Ishikawa (cell line): ENCODE results near the gene GPRIN2.

ENCODE experiments used
- CEBPB ChIP-seq: IDR thresholded peaks from 2 replicates; pipeline ENCODE4 v1.6.1; 2012
- CREB1 ChIP-seq: IDR thresholded peaks from 2 replicates; pipeline ENCODE4 v1.6.1; 2012; ENCODE audit warnings: low read depth
- EGR1 ChIP-seq: IDR thresholded peaks from 2 replicates; pipeline ENCODE4 v1.6.1; 2012
- EP300 ChIP-seq: IDR thresholded peaks from 2 replicates; pipeline ENCODE4 v1.6.1; 2012; ENCODE audit warnings: borderline replicate concordance
- FOXM1 ChIP-seq: IDR thresholded peaks from 2 replicates; pipeline ENCODE4 v1.6.1; 2012; ENCODE audit warnings: low read depth, borderline replicate concordance
- NFIC ChIP-seq: IDR thresholded peaks from 2 replicates; pipeline ENCODE4 v1.6.1; 2012
- RAD21 ChIP-seq: IDR thresholded peaks from 2 replicates; pipeline ENCODE4 v1.6.1; 2012; ENCODE audit warnings: low read depth
- TAF1 ChIP-seq: IDR thresholded peaks from 2 replicates; pipeline ENCODE4 v1.6.1; 2012; ENCODE audit warnings: low read depth, mild to moderate bottlenecking
- TCF12 ChIP-seq: IDR thresholded peaks from 2 replicates; pipeline ENCODE4 v1.6.1; 2012; ENCODE audit warnings: low read depth
- TEAD4 ChIP-seq: IDR thresholded peaks from 2 replicates; pipeline ENCODE4 v1.6.1; 2012
- USF1 ChIP-seq: IDR thresholded peaks from 2 replicates; pipeline ENCODE4 v1.6.1; 2012
- YY1 ChIP-seq: IDR thresholded peaks from 2 replicates; pipeline ENCODE4 v1.6.1; 2012; ENCODE audit warnings: low read depth
- ZBTB7A ChIP-seq: IDR thresholded peaks from 2 replicates; pipeline ENCODE4 v1.6.1; 2012; ENCODE audit warnings: low read depth
- TF ChIP-seq, protein P1 (sequence below): IDR thresholded peaks from 2 replicates; pipeline ENCODE4 v1.6.1; 2012
- TF ChIP-seq, protein P2 (sequence below): IDR thresholded peaks from 2 replicates; pipeline ENCODE4 v1.6.1; 2012; ENCODE audit warnings: low read depth, mild to moderate bottlenecking

GPRIN2 gene

DNA sequence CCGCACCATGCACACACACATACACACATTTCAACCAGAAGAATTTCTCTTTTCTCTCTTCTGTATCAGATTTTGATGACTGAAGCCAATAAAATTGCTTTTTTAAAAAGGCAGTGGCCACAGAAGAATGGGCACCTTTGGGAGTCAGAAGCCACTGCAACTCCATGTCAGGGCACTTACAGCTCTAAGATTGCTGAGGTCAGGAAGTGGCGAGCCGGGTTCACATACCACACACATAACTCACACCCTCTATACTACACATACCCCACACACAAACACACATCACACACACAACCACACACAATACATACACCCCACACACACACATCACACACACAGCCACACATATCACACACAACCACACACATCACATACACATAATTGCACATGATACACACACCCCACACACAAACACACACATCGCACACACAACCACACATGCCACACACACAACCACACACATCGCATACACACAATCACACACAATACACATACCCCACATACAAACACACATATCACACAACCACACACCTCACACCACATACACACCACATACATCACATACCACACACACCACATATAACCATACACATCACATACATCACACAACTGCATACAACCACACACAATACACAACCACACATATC lies 31.2 kb downstream of the GPRIN2 start:
- TF ChIP-seq, protein P1, sequence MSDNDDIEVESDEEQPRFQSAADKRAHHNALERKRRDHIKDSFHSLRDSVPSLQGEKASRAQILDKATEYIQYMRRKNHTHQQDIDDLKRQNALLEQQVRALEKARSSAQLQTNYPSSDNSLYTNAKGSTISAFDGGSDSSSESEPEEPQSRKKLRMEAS = no peak
- TF ChIP-seq CEBPB (no peak), RAD21 (no peak), YY1 (no peak), CREB1 (no peak), TAF1 (no peak), ZBTB7A (no peak), TEAD4 (no peak), TCF12 (no peak), USF1 (no peak), NFIC (no peak), EP300 (no peak)

DNA sequence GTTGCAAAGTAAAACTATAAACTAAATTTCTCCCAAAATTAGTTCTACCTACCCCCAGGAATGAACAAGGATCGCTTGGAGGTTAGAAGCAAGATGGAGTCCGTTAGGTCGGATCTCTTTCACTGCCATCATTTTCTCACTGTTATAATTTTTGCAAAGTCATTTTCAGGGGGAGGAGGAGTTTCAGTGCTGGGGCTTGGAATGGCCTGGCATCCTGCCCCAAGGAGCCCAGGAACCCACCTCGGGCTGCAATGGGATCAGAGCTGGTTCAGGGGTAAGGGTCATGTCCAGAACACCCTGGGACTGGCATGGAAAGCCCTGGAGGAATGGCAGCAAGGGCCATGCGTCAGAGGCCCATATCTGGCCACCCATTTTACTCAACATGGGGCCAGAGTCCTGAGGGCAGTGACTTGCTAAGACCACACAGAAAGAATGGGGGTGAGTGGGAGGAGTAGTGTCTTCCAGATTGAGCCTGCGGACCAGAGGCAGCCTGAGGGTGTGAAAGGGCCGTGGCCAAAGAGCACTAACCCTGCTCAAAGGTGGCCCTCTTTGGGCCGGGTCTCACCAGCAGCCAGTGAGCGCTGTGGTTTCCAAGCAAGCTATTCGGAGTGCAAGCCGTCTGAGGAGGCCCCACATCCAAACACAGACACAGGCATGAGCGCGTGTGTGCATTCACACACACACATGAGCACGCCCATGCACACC lies 31.8 kb downstream of the GPRIN2 start:
- 0 out of 2 replicates have a peak, but pooled peaks have one; percentile 3 for TF ChIP-seq NFIC
- TF ChIP-seq USF1 = no peak
- no peak for TF ChIP-seq FOXM1
- no peak for TF ChIP-seq TEAD4

DNA sequence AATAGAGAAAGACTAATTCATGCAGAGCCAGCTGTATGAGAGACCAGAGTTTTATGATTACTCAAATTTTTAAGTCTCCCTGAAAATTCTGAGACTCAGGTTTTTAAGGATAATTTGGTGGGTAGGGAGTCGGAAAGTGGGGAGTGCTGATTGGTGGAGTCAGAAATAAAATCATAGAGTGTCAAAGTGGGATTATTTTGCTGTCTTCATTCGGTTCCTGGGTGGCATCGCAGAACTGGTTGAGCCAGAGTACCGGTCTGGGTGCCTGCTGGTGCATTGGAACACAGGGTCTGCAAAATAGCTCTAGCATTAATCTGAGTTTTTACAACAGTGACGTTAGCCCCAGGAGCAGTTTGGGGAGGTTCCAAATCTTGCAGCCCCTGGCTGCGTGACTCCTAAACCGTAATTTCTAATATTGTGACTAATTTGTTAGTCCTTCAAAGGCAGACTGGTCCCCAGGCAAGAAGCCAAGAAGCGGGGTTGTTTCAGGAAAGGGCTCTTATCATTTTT lies 32.4 kb downstream of the GPRIN2 start:
- no peak for TF ChIP-seq CEBPB
- TF ChIP-seq, protein P1 = 0 out of 2 replicates have a peak, but pooled peaks have one; percentile 8
- 0 out of 2 replicates have a peak, but pooled peaks have one; percentile 16 for TF ChIP-seq NFIC

DNA sequence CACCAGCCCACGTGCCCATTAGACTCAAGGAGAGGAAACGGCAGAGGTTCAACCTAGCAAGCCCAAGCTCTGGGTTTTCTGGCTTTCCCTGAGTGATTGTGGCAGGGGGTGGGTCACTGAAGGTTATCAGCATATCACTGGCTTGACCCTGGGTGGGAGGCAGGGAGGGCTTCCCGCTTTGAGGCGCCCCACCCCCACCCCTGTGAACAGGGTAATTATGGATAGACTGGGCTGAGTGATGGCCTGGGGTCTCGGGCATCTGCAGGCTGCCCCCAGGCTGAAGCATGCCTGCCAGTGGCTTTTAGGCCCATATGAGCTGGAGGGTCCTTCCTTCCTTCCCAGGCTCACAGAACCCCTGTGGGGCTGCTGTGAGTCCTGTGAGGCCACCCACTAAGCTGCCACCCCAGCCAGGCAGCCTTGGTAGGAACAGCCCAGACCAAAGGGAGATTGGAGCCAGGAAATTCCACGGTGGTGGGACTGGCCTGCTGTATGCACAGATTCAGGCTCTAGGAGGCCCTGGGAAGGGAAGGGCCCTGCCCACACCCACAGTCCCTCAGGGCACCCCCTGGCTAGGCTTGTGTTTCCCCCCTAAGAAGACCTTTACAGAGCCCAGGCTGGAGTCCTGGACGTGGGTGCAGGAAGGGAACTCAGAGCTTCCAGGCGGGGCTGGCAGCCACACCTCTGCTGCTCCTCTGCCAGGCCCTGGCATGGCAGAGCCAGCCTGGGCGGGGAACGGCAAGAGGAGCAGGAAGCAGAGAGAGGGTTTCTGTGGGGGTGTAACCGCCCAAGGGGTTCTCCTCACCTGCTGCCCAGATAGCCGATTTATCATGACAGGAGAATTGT lies 33.1 kb downstream of the GPRIN2 start:
- TF ChIP-seq TAF1 (0 out of 2 replicates have a peak, but pooled peaks have one; percentile 13), FOXM1 (no peak), USF1 (no peak), TCF12 (0 out of 2 replicates have a peak, but pooled peaks have one; percentile 29)

GRCh38 chr10:46522295-46523118 lies 34.0 kb downstream of the GPRIN2 start:
- TF ChIP-seq ZBTB7A (no peak), CEBPB (no peak), YY1 (no peak), USF1 (no peak), EP300 (no peak), TEAD4 (no peak), TCF12 (no peak), EGR1 (no peak), NFIC (no peak)
- TF ChIP-seq, protein P2, sequence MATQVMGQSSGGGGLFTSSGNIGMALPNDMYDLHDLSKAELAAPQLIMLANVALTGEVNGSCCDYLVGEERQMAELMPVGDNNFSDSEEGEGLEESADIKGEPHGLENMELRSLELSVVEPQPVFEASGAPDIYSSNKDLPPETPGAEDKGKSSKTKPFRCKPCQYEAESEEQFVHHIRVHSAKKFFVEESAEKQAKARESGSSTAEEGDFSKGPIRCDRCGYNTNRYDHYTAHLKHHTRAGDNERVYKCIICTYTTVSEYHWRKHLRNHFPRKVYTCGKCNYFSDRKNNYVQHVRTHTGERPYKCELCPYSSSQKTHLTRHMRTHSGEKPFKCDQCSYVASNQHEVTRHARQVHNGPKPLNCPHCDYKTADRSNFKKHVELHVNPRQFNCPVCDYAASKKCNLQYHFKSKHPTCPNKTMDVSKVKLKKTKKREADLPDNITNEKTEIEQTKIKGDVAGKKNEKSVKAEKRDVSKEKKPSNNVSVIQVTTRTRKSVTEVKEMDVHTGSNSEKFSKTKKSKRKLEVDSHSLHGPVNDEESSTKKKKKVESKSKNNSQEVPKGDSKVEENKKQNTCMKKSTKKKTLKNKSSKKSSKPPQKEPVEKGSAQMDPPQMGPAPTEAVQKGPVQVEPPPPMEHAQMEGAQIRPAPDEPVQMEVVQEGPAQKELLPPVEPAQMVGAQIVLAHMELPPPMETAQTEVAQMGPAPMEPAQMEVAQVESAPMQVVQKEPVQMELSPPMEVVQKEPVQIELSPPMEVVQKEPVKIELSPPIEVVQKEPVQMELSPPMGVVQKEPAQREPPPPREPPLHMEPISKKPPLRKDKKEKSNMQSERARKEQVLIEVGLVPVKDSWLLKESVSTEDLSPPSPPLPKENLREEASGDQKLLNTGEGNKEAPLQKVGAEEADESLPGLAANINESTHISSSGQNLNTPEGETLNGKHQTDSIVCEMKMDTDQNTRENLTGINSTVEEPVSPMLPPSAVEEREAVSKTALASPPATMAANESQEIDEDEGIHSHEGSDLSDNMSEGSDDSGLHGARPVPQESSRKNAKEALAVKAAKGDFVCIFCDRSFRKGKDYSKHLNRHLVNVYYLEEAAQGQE = no peak

DNA sequence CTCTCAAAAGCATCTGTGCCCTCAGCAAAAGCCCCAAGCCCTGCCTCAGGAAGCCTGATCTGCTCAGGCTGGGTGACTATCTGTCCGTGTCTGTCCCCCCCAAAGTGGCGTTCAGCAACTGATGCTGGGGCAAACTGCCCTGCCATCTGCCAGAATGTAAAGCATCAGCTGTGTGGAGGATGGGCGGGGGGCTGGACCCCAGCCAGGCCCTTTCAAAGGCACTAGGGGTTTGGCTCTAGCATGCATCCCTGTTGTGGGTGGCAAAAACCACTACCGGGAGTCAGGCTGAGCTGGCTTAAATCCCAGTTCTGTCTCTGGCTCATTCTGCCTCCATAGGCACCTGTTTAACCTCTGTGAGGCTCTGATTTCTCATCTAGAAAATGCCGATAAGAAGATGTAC lies 35.5 kb downstream of the GPRIN2 start:
- no peak for TF ChIP-seq RAD21
- no peak for TF ChIP-seq ZBTB7A
- TF ChIP-seq TAF1 = no peak
- no peak for TF ChIP-seq NFIC
- TF ChIP-seq FOXM1 = no peak
- TF ChIP-seq, protein P1 = no peak
- no peak for TF ChIP-seq TEAD4
- TF ChIP-seq, protein P2 = no peak
- no peak for TF ChIP-seq EP300
- no peak for TF ChIP-seq EGR1
- no peak for TF ChIP-seq CEBPB
- TF ChIP-seq YY1 = no peak
- TF ChIP-seq USF1 = no peak
- TF ChIP-seq CREB1 = no peak
- TF ChIP-seq TCF12 = no peak
